ENCODE measurements around the gene BUB3. TPM values are rescaled to one million over a fixed set of nuclear protein-coding genes. Genes with fewer than 3 reads are reported as not detected.
"Not testable (repeated sequence)": the region's sequence is repeated elsewhere in the genome, so short reads cannot be mapped to it uniquely, and the experiment has no call there.

The BUB3 gene
- total RNA-seq, 1 donor from 2014 or later = 112 TPM

GRCh38 chr10:123154711-123155505 is 706 bp downstream of the BUB3 start:
- DNase-seq = peak; percentile 53

GRCh38 chr10:123156078-123156477 is 1.9 kb downstream of the BUB3 start:
- DNase-seq = no peak

- no peak for DNase-seq
These were observed 3.0 kb downstream of the BUB3 start for GRCh38 chr10:123157210-123157609.

- DNase-seq = no peak
These were observed 4.5 kb downstream of the BUB3 start for GRCh38 chr10:123158682-123159081.

- DNase-seq = no peak
These were observed 6.2 kb downstream of the BUB3 start for GRCh38 chr10:123160311-123160980.

- DNase-seq = no peak
These were observed 10.1 kb downstream of the BUB3 start for GRCh38 chr10:123164319-123164718.

- no peak for DNase-seq
These were observed 11.4 kb downstream of the BUB3 start for GRCh38 chr10:123165445-123166072.

- DNase-seq = no peak
These were observed 12.4 kb downstream of the BUB3 start for GRCh38 chr10:123166618-123167017.

GRCh38 chr10:123170961-123171360 is 16.8 kb downstream of the BUB3 start:
- no peak for DNase-seq

GRCh38 chr10:123171616-123172015 is 17.4 kb downstream of the BUB3 start:
- DNase-seq = not testable (repeated sequence)

- no peak for DNase-seq
These were observed 21.5 kb downstream of the BUB3 start for GRCh38 chr10:123175389-123176387.

- not testable (repeated sequence) for DNase-seq
These were observed 24.2 kb downstream of the BUB3 start for GRCh38 chr10:123178390-123178789.

GRCh38 chr10:123180101-123181090 is 26.2 kb downstream of the BUB3 start:
- no peak for DNase-seq

- no peak for DNase-seq
These were observed 29.5 kb downstream of the BUB3 start for GRCh38 chr10:123183724-123184123.

GRCh38 chr10:123187781-123188180 is 33.6 kb downstream of the BUB3 start:
- DNase-seq = no peak

- no peak for DNase-seq
These were observed 37.7 kb downstream of the BUB3 start for GRCh38 chr10:123191886-123192285.

GRCh38 chr10:123194056-123194455 is 39.9 kb downstream of the BUB3 start:
- DNase-seq = no peak

- no peak for DNase-seq
These were observed 46.3 kb downstream of the BUB3 start for GRCh38 chr10:123200531-123200930.

- DNase-seq = no peak
These were observed 48.3 kb downstream of the BUB3 start for GRCh38 chr10:123202506-123202905.

- no peak for DNase-seq
These were observed 49.4 kb downstream of the BUB3 start for GRCh38 chr10:123203393-123204126.

Data from occipital lobe (tissue), 2 donors.